ENCODE results near the gene SAP30. TPM values are rescaled to one million over a fixed set of nuclear protein-coding genes. Genes with fewer than 3 reads are reported as not detected.

SAP30 gene
- total and polyA plus RNA-seq, 9 of the 15 experiments (the other 6 are each of a cell fraction or from before 2014, with no cell fraction given), result 5.9 to 51.1 (median 32.6) TPM

GRCh38 chr4:173334891-173335752 lies 35.6 kb upstream of the SAP30 start (continued):
- TF ChIP-seq, protein P1, sequence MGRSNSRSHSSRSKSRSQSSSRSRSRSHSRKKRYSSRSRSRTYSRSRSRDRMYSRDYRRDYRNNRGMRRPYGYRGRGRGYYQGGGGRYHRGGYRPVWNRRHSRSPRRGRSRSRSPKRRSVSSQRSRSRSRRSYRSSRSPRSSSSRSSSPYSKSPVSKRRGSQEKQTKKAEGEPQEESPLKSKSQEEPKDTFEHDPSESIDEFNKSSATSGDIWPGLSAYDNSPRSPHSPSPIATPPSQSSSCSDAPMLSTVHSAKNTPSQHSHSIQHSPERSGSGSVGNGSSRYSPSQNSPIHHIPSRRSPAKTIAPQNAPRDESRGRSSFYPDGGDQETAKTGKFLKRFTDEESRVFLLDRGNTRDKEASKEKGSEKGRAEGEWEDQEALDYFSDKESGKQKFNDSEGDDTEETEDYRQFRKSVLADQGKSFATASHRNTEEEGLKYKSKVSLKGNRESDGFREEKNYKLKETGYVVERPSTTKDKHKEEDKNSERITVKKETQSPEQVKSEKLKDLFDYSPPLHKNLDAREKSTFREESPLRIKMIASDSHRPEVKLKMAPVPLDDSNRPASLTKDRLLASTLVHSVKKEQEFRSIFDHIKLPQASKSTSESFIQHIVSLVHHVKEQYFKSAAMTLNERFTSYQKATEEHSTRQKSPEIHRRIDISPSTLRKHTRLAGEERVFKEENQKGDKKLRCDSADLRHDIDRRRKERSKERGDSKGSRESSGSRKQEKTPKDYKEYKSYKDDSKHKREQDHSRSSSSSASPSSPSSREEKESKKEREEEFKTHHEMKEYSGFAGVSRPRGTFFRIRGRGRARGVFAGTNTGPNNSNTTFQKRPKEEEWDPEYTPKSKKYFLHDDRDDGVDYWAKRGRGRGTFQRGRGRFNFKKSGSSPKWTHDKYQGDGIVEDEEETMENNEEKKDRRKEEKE (IDR thresholded peaks at IDR 0.05; ENCODE audit: borderline replicate concordance in 1 of 2, control insufficient read depth in 1 of 2, low read depth in 2 of 2, low read length in 1 of 2), result peak in 1 of 2 experiments; percentile 29; a peak in 1 of 4 replicates
- TF ChIP-seq ASH1L (IDR thresholded peaks at IDR 0.05; ENCODE audit: borderline replicate concordance, low read depth, partially characterized antibody) (no peak), RNF2 (IDR thresholded peaks at IDR 0.05) (peak; percentile 12), NRF1 (conservative IDR thresholded peaks at IDR 0.05 in 1 of 2, IDR thresholded peaks at IDR 0.05 in 1 of 2) (peak; percentile 59 to 73; a peak in 3 of 4 replicates), TOE1 (IDR thresholded peaks at IDR 0.05; ENCODE audit: borderline replicate concordance) (no peak; the same call in 1 of the 2 replicates), TOE1 (CRISPR knock-in tag; IDR thresholded peaks at IDR 0.05; ENCODE audit: borderline replicate concordance, low read depth) (no peak), TEAD4 (IDR thresholded peaks at IDR 0.05; ENCODE audit: low read length) (peak; percentile 75), TEAD4 (CRISPR knock-in tag; IDR thresholded peaks at IDR 0.05; ENCODE audit: borderline replicate concordance) (0 out of 2 replicates have a peak, but pooled peaks have one; percentile 53), POLR2B (IDR thresholded peaks at IDR 0.05; ENCODE audit: low read depth, partially characterized antibody) (peak; percentile 87), POLR2G (IDR thresholded peaks at IDR 0.05; ENCODE audit: low read depth, low read length) (peak; percentile 88), ARNT (IDR thresholded peaks at IDR 0.05) (no peak), POLR2H (tag; IDR thresholded peaks at IDR 0.05; ENCODE audit: low read depth) (peak; percentile 57; the same call in 1 of the 2 replicates), POLR3G (IDR thresholded peaks at IDR 0.05; ENCODE audit: extremely low read depth, insufficient read length, insufficient replicate concordance) (no peak), FOXJ2 (tag; IDR thresholded peaks at IDR 0.05) (peak; percentile 53; the same call in 1 of the 2 replicates), HLTF (IDR thresholded peaks at IDR 0.05) (0 out of 2 replicates have a peak, but pooled peaks have one; percentile 18), DMBX1 (CRISPR knock-in tag; IDR thresholded peaks at IDR 0.05; ENCODE audit: borderline replicate concordance) (no peak), RBM17 (IDR thresholded peaks at IDR 0.05; ENCODE audit: borderline replicate concordance, low read depth, low read length) (no peak), VEZF1 (CRISPR knock-in tag; IDR thresholded peaks at IDR 0.05) (peak; percentile 83), CHCHD3 (CRISPR knock-in tag; IDR thresholded peaks at IDR 0.05) (0 out of 2 replicates have a peak, but pooled peaks have one; percentile 76), GATAD2B (IDR thresholded peaks at IDR 0.05; ENCODE audit: borderline replicate concordance) (peak; percentile 57; the same call in 1 of the 2 replicates)
- TF ChIP-seq, protein P2, sequence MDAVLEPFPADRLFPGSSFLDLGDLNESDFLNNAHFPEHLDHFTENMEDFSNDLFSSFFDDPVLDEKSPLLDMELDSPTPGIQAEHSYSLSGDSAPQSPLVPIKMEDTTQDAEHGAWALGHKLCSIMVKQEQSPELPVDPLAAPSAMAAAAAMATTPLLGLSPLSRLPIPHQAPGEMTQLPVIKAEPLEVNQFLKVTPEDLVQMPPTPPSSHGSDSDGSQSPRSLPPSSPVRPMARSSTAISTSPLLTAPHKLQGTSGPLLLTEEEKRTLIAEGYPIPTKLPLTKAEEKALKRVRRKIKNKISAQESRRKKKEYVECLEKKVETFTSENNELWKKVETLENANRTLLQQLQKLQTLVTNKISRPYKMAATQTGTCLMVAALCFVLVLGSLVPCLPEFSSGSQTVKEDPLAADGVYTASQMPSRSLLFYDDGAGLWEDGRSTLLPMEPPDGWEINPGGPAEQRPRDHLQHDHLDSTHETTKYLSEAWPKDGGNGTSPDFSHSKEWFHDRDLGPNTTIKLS (IDR thresholded peaks at IDR 0.05; ENCODE audit: borderline replicate concordance, low read depth), result no peak; the same call in 1 of the 2 replicates
